Putamen (tissue), 1 donor: ENCODE results near the gene RIT1.

ENCODE experiments used
- DNase-seq: peaks from one replicate; pipeline ENCODE4 v3.0.0-alpha.2; 2016; ENCODE audit warnings: low spot score

RIT1 gene

GRCh38 chr1:155911156-155912055, at the start of gene RIT1:
Gene RIT1, minus strand, starts transcription at chr1:155911349. Its CDS starts 588 bp downstream, at chr1:155910761.
- peak; percentile 84 for DNase-seq

- no peak for DNase-seq
These were observed 49.1 kb upstream of the RIT1 start for GRCh38 chr1:155960081-155960745.

- DNase-seq: no peak
These were observed 46.3 kb upstream of the RIT1 start for GRCh38 chr1:155957411-155957915.

GRCh38 chr1:155954645-155955044, 43.5 kb upstream of the RIT1 start:
- DNase-seq: no peak

- no peak for DNase-seq
These were observed 41.3 kb upstream of the RIT1 start for GRCh38 chr1:155952505-155952890.

- no peak for DNase-seq
These were observed 40.8 kb upstream of the RIT1 start for GRCh38 chr1:155951753-155952504.

- no peak for DNase-seq
These were observed 39.7 kb upstream of the RIT1 start for GRCh38 chr1:155950829-155951228.

- DNase-seq: no peak
These were observed 36.6 kb upstream of the RIT1 start for GRCh38 chr1:155947741-155948140.

- DNase-seq: no peak
These were observed 36.1 kb upstream of the RIT1 start for GRCh38 chr1:155947292-155947691.

- DNase-seq: no peak
These were observed 35.6 kb upstream of the RIT1 start for GRCh38 chr1:155946633-155947219.

- no peak for DNase-seq
These were observed 33.3 kb upstream of the RIT1 start for GRCh38 chr1:155944444-155944799.

GRCh38 chr1:155942578-155943141, 31.5 kb upstream of the RIT1 start:
- no peak for DNase-seq

- no peak for DNase-seq
These were observed 30.8 kb upstream of the RIT1 start for GRCh38 chr1:155941845-155942531.

- no peak for DNase-seq
These were observed 30.1 kb upstream of the RIT1 start, which contains the start of gene RXFP4 for GRCh38 chr1:155940993-155941844. Gene RXFP4, plus strand, starts transcription at chr1:155941638. Its CDS starts 72 bp downstream, at chr1:155941710.

- no peak for DNase-seq
These were observed 29.4 kb upstream of the RIT1 start for GRCh38 chr1:155940482-155940992.

- peak; percentile 71 for DNase-seq
These were observed 27.1 kb upstream of the RIT1 start for GRCh38 chr1:155938220-155938627.

GRCh38 chr1:155934936-155935590, 23.9 kb upstream of the RIT1 start:
- no peak for DNase-seq

GRCh38 chr1:155934097-155934935, 23.2 kb upstream of the RIT1 start, which contains the start of gene KHDC4:
Gene KHDC4, minus strand, starts transcription at chr1:155934413. Its CDS starts 40 bp downstream, at chr1:155934373.
- DNase-seq: peak; percentile 99
